ENCODE results near the gene KRT5.

KRT5 gene

GRCh38 chr12:52528641-52529143 lies 8.5 kb upstream of the KRT5 start:
- Mint-ChIP-seq H3K9me3 (no peaks in the 10 kb centered on the region), H3K4me3 (no peak overlapping the region)

GRCh38 chr12:52527121-52527800 lies 7.1 kb upstream of the KRT5 start:
- no peaks in the 10 kb centered on the region for H3K9me3 Mint-ChIP-seq
- peaks cover 5% of the 10 kb centered on the region for H3K4me1 Mint-ChIP-seq
- no peak overlapping the region for H3K27ac Mint-ChIP-seq
- no peaks in the 10 kb centered on the region for H3K36me3 Mint-ChIP-seq
- H3K27me3 Mint-ChIP-seq, result no peaks in the 10 kb centered on the region
- H3K4me3 Mint-ChIP-seq, result no peak overlapping the region

More at GRCh38 chr12:52528641-52529143, 8.5 kb upstream of the KRT5 start:
- Mint-ChIP-seq H3K36me3 (no peaks in the 10 kb centered on the region), H3K4me1 (peaks cover 5% of the 10 kb centered on the region), H3K27me3 (no peaks in the 10 kb centered on the region), H3K27ac (no peak overlapping the region)

GRCh38 chr12:52526511-52526951 lies 6.3 kb upstream of the KRT5 start:
- H3K27ac Mint-ChIP-seq, result no peak overlapping the region
- H3K4me3 Mint-ChIP-seq, result no peak overlapping the region
- H3K9me3 Mint-ChIP-seq, result no peaks in the 10 kb centered on the region
- peaks cover 5% of the 10 kb centered on the region for H3K4me1 Mint-ChIP-seq
- H3K36me3 Mint-ChIP-seq, result no peaks in the 10 kb centered on the region
- H3K27me3 Mint-ChIP-seq, result no peaks in the 10 kb centered on the region

GRCh38 chr12:52525661-52526499 lies 5.7 kb upstream of the KRT5 start:
- H3K4me3 Mint-ChIP-seq, result no peak overlapping the region
- no peaks in the 10 kb centered on the region for H3K27me3 Mint-ChIP-seq
- peaks cover 5% of the 10 kb centered on the region for H3K4me1 Mint-ChIP-seq
- H3K9me3 Mint-ChIP-seq, result no peaks in the 10 kb centered on the region
- H3K36me3 Mint-ChIP-seq, result no peaks in the 10 kb centered on the region
- H3K27ac Mint-ChIP-seq, result no peak overlapping the region

- Mint-ChIP-seq H3K36me3 (no peaks in the 10 kb centered on the region), H3K27ac (no peak overlapping the region), H3K4me1 (peaks cover 5% of the 10 kb centered on the region), H3K27me3 (no peaks in the 10 kb centered on the region), H3K9me3 (no peaks in the 10 kb centered on the region), H3K4me3 (no peak overlapping the region)
Measured at GRCh38 chr12:52524898-52525591, 4.9 kb upstream of the KRT5 start.

- H3K27ac Mint-ChIP-seq, result no peak overlapping the region
- H3K4me3 Mint-ChIP-seq, result no peak overlapping the region
- no peaks in the 10 kb centered on the region for H3K36me3 Mint-ChIP-seq
- no peaks in the 10 kb centered on the region for H3K9me3 Mint-ChIP-seq
- H3K4me1 Mint-ChIP-seq, result peaks cover 5% of the 10 kb centered on the region
- H3K27me3 Mint-ChIP-seq, result no peaks in the 10 kb centered on the region
Measured at GRCh38 chr12:52524241-52524897, 4.2 kb upstream of the KRT5 start.

- Mint-ChIP-seq H3K27ac (no peak overlapping the region), H3K4me1 (peaks cover 5% of the 10 kb centered on the region), H3K4me3 (no peak overlapping the region), H3K27me3 (no peaks in the 10 kb centered on the region), H3K9me3 (no peaks in the 10 kb centered on the region), H3K36me3 (no peaks in the 10 kb centered on the region)
Measured at GRCh38 chr12:52523824-52524223, 3.6 kb upstream of the KRT5 start.

GRCh38 chr12:52522346-52523011 lies 2.3 kb upstream of the KRT5 start:
- no peaks in the 10 kb centered on the region for H3K36me3 Mint-ChIP-seq

GRCh38 chr12:52521568-52522266 lies 1.5 kb upstream of the KRT5 start:
- no peak overlapping the region for H3K27ac Mint-ChIP-seq
- H3K9me3 Mint-ChIP-seq, result no peaks in the 10 kb centered on the region
- peaks cover 3% of the 10 kb centered on the region for H3K4me1 Mint-ChIP-seq
- no peaks in the 10 kb centered on the region for H3K36me3 Mint-ChIP-seq
- H3K27me3 Mint-ChIP-seq, result no peaks in the 10 kb centered on the region
- H3K4me3 Mint-ChIP-seq, result no peak overlapping the region

More at GRCh38 chr12:52522346-52523011, 2.3 kb upstream of the KRT5 start:
- H3K4me3 Mint-ChIP-seq, result no peak overlapping the region
- H3K27me3 Mint-ChIP-seq, result no peaks in the 10 kb centered on the region
- peaks cover 5% of the 10 kb centered on the region for H3K4me1 Mint-ChIP-seq
- no peaks in the 10 kb centered on the region for H3K9me3 Mint-ChIP-seq
- no peak overlapping the region for H3K27ac Mint-ChIP-seq

- Mint-ChIP-seq H3K27ac (no peak overlapping the region), H3K36me3 (no peaks in the 10 kb centered on the region), H3K4me3 (no peak overlapping the region)
Measured at GRCh38 chr12:52521175-52521567, 977 bp upstream of the KRT5 start.

GRCh38 chr12:52519387-52519703 lies 849 bp downstream of the KRT5 start:
- H3K27ac Mint-ChIP-seq, result no peak overlapping the region
- H3K27me3 Mint-ChIP-seq, result no peaks in the 10 kb centered on the region
- no peak overlapping the region for H3K4me3 Mint-ChIP-seq
- H3K4me1 Mint-ChIP-seq, result no peaks in the 10 kb centered on the region
- no peaks in the 10 kb centered on the region for H3K36me3 Mint-ChIP-seq
- no peaks in the 10 kb centered on the region for H3K9me3 Mint-ChIP-seq

More at GRCh38 chr12:52521175-52521567, 977 bp upstream of the KRT5 start:
- no peaks in the 10 kb centered on the region for H3K9me3 Mint-ChIP-seq
- no peaks in the 10 kb centered on the region for H3K4me1 Mint-ChIP-seq
- no peaks in the 10 kb centered on the region for H3K27me3 Mint-ChIP-seq

- Mint-ChIP-seq H3K36me3 (no peaks in the 10 kb centered on the region), H3K27me3 (no peaks in the 10 kb centered on the region), H3K4me3 (no peak overlapping the region), H3K9me3 (no peaks in the 10 kb centered on the region), H3K27ac (no peak overlapping the region), H3K4me1 (no peaks in the 10 kb centered on the region)
Measured at GRCh38 chr12:52518574-52519386, 1.4 kb downstream of the KRT5 start.

- H3K36me3 Mint-ChIP-seq, result no peaks in the 10 kb centered on the region
- no peaks in the 10 kb centered on the region for H3K27me3 Mint-ChIP-seq
- H3K9me3 Mint-ChIP-seq, result no peaks in the 10 kb centered on the region
- H3K4me1 Mint-ChIP-seq, result no peaks in the 10 kb centered on the region
- H3K4me3 Mint-ChIP-seq, result no peak overlapping the region
- no peak overlapping the region for H3K27ac Mint-ChIP-seq
Measured at GRCh38 chr12:52517888-52518287, 2.3 kb downstream of the KRT5 start.
